ENCODE measurements around the gene CLDND2.

- TF ChIP-seq CTCF (conservative IDR thresholded peaks at IDR 0.05; ENCODE audit: low read depth, low read length) (no peak), EZH2phosphoT487 (IDR thresholded peaks at IDR 0.05; ENCODE audit: borderline replicate concordance, low read length) (no peak), EZH2 (IDR thresholded peaks at IDR 0.05; ENCODE audit: low read length, unreplicated experiment) (no peak)
These were observed 42.4 kb downstream of the CLDND2 start for GRCh38 chr19:51326216-51327065.

Measured in PC-3 (cell line).